Gastrocnemius medialis (tissue), 4 donors: ENCODE measurements around the gene RARB.

Source experiments
- CTCF ChIP-seq, 5 experiments: fragments of 450-650 bp in 3 of 5; fragments of 200-600 bp in 2 of 5; sonication (generic) in 2 of 5; IDR thresholded peaks in 4 of 5; conservative IDR thresholded peaks in 1 of 5; 1 replicate in 4 of 5; 2 replicates in 1 of 5; pipeline ENCODE4 v1.5.1; 2016 to 2019; ENCODE audit warnings: antibody characterized with exemption in 5 of 5, mild to moderate bottlenecking in 3 of 5, moderate library complexity in 3 of 5
- POLR2A ChIP-seq, 2 donors: fragments of 450-650 bp; IDR thresholded peaks; one replicate each; pipeline ENCODE4 v1.6.1; 2017; ENCODE audit warnings: antibody characterized with exemption in 2 of 2, mild to moderate bottlenecking in 2 of 2, moderate library complexity in 2 of 2

GRCh38 chr3:25471081-25471768 is 43.2 kb downstream of the RARB start:
- TF ChIP-seq CTCF (IDR thresholded peaks at IDR 0.05 in 4 of 5, conservative IDR thresholded peaks at IDR 0.05 in 1 of 5) (no peak), POLR2A (IDR thresholded peaks at IDR 0.05) (no peak)
